HG02623 (cell line): ENCODE measurements around the gene USP48.
"Not testable (repeated sequence)": the region's sequence is repeated elsewhere in the genome, so short reads cannot be mapped to it uniquely, and the experiment has no call there.

Experiments used
- ATAC-seq: cut with Tn5 transposase; IDR thresholded peaks from one replicate; pipeline ENCODE4 v1.9.1; 2021; ENCODE audit warnings: moderate library complexity; ENCODE audit not compliant: unreplicated experiment

The USP48 gene

DNA sequence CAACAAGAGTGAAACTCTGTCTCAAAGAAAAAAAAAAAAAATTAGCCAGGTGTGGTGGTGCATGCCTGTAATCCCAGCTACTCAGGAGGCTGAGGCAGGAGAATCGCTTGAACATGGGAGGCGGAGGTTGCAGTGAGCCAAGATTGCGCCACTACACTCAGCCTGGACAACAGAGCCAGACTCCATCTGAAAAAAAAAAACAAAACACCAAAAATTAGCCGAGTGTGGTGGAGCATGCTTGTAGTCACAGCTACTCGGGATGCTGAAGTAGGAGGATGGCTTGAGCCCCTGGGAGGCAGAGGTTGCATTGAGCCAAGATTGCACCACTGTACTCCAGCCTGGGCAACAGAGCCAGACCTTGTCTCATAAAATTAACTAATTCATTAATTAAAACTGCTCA lies 6.0 kb downstream of the USP48 start:
- ATAC-seq = not testable (repeated sequence)

DNA sequence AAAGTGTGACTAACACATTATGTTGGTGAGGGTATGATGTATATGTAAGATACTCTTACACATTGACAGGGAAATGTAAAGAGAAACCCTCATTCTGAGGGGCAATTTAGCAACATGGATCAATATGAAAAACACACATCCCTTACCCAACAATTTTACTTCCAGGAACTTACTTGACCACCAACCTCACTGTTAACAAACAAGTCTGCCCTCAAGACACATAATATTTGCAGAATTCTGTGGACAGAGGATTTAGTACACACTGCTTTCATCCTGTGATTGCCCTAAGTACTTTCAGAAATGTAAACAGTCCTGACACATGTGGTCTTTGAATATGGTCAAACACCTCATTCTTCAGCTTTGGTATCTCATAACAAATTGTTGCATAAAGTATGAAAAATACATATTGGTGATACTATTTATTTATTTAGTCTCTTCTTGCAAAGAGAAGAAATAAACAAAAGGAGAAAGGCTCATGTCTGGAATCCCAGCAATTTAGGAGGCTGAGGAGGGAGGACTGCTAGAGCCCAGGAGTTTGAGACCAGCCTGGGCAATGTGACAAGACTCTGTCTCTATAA lies 6.9 kb downstream of the USP48 start:
- no peak for ATAC-seq

DNA sequence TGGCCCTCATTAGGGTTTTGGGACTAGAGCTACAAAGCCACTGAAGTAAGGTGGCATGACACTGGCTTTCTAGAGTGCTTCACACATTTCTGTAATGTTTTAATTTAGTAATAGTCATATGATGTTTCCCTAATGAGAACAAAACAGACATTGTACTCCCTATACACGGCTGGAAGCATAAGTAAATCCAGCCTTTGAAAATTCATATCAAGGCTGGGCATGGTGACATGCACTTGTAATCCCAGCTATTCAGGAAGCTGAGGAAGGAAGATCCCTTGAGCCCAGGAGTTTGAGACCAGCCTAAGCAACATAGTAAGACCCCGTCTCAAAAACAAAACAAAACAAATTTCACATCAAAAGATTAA lies 7.4 kb downstream of the USP48 start:
- no peak for ATAC-seq

DNA sequence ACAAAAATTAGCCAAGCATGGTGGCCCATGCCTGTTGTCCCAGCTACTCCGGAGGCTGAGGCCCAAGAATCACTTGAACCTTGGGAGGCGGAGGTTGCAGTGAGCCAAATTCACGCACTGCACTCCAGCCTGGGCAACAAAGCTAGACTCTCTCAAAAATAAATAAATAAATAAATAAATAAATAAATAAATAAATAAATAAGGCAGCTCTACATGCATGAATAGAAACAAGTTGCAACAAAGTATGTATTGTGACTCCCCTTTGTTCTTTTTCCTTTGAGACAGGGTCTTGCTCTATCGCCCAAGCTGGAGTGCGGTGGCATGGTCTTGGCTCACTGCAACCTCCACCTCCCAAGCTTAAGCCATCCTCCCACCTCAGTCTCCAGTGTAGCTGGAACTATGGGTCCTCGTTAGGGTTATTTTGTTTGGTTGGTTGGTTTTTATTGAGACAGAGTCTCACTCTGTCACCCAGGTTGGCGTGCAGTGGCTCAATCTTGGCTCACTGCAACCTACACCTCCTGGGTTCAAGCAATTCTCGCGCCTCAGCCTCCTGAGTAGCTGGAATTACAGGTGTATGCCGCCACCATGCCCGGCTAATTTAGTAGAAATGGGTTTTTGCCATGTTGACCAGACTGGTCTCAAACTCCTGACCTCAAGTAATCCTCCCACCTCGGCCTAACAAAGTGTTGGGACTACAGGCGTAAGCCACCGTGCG lies 8.0 kb downstream of the USP48 start:
- ATAC-seq = no peak

DNA sequence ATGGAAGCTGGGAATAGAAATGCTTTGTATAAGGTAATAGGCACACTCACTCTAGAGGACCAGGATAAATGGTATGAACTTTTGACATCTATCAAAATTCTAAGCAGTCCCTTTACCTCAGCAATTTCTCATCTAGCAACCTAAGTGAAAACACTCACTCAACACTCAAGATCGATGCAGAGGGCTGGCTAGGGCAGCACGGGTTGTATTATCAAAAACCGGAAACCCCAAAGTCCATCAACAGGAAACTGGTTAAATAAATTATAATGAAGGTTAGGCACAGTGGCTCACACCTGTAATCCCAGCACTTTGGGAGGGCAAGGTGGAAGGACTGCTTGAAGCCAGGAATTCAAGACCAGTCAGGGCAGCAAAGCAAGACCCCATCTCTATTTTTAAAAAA lies 9.4 kb downstream of the USP48 start:
- ATAC-seq = no peak

DNA sequence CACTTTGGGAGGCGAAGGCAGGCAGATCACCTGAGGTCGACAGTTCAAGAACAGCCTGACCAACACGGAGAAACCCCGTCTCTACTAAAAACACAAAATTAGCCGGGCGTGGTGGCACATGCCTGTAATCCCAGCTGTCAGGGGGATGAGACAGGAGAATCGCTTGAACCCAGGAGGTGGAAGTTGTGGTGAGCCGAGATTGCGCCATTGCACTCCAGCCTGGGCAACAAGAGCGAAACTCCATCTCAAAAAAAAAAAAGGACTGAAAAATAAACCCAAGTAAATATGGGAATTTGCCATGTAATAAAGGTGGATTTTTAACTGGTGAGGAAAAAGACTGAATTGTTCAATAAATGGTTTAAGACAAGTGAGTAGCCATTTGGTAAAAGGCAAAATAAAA lies 11.3 kb downstream of the USP48 start:
- not testable (repeated sequence) for ATAC-seq

DNA sequence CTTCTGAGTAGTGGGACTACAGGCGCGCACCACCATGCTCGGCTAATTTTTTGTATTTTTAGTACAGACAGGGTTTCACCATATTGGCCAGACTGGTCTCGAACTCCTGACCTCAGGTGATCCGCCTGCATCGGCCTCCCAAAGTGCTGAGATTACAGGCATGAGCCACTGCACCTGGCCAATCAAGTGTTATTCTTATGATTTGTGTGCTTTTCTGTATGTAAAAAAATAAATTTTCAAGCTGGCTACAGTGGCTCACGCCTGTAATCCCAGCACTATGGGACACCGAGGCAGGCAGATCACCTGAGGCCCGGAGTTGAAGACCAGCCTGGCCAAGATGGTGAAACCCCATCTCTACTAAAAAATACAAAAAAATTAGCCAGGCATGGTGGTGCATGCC lies 12.3 kb downstream of the USP48 start:
- ATAC-seq = not testable (repeated sequence)

DNA sequence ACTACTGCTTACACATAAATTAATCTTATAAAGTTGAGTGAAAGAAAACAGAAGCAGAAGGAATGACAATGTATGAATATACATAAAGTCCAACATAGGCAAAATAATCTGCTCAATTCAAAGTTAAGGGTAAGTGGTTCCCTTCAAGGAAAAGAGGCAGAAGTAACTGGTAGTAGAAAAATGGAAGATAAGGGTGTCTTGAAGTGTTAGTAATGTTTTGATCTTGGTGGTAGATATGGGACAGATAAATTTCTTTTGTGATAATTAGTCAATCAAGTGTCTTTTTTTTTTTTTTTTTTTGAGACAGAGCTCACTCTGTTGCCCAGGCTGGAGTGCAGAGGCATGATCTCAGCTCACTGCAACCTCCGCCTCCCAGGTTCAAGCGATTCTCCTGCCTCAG lies 12.7 kb downstream of the USP48 start:
- ATAC-seq = no peak

DNA sequence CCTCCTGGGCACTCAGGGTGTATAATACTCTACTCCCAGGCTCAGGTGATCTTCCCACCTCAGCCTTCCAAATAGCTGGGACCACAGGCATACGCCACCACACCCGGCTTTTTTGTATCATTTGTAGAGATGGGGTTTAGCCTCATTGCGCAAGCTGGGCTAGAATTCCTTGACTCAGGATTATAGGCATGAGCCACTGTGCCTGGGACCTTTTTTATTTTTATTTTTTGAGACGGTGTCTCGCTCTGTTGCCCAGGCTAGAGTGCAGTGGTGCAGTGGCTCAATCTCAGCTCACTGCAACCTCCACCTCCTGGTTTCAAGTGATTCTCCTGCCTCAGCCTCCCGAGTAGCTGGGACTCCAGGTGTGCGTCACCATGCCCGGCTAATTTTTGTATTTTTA lies 15.8 kb downstream of the USP48 start:
- ATAC-seq = not testable (repeated sequence)

DNA sequence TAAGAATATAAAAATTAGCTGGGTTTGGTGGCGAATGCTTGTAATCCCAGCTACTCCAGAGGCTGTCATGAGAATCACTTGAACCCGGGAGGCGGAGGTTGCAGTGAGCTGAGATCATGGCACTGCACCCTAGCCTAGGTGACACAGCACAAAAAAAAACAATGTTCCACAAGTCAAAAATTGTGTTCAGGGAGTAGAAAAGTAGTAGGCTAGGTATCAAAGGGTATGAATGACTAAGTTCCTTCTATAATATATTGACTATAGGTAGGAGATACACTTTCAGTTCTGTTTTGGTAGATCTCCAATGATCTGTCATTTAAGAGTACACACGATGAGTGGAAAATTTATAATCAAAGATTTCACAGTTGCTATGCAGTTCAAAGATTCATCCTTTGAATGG lies 16.7 kb downstream of the USP48 start:
- ATAC-seq = no peak

DNA sequence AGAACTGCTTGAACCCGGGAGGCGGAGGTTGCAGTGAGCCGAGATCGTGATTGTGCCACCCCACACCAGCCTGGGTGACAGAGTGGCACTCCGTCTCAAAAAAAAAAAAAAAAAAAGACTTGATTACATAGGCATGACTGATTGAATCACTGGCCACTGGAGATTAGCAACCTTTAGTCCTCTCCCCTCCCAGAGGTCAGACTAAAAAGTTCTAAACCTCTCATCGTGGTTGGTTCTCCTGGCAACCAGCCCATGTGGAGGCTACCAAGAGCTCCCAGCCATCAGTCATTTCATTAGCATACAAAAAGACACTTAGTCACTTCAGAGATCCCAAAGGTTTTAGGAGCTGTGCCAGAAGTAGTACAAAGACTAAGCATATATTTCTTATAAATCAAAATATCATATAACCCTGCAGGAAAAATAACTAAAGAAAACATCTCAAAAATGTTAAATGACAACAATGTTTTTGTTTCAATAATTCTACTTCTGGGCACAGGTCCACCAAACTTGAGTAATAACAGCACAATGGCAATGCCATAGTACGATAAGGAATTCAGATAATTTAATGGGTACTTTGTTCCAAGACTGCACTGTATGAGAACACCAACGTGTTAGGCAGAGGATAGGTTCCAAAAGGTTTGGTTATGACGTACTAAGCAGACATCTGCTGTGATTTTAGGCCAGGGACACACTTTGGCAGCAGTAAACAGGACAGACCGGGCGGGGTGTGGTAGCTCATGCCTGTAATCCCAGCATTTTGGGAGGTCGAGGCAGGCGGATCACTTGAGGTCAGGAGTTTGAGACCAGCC lies 18.1 kb downstream of the USP48 start:
- no peak for ATAC-seq

DNA sequence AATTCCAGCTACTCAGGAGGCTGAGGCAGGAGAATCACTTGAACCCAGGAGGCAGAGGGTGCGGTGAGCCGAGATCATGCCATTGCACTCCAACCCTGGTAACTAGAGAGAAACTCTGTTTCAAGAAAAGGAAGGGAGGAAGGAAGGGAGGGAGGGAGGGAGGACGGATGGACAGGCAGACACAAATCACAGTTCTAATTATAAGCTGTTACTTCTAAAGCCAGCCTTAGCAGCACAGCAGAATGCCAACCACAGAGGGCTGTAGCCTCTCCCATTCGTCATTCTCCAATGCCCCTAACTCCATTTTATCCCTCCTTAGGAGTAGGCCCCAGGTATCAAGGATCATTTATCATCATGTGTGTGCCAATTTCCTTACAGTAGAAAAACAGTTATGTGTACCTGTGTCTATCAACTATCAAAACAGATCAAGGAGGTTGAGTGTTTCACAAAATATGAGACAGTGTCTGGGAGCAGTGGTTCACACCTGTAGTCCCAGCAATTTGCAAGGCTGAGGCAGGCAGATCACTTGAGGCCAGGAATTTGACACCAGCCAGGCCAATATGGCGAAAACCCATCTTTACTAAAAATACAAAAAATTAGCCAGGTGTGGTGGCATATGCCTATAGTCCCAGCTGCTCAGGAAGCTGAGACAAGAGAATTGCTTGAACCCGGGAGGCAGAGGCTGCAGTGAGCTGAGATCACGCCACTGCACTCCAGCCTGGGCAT lies 19.1 kb downstream of the USP48 start:
- no peak for ATAC-seq

DNA sequence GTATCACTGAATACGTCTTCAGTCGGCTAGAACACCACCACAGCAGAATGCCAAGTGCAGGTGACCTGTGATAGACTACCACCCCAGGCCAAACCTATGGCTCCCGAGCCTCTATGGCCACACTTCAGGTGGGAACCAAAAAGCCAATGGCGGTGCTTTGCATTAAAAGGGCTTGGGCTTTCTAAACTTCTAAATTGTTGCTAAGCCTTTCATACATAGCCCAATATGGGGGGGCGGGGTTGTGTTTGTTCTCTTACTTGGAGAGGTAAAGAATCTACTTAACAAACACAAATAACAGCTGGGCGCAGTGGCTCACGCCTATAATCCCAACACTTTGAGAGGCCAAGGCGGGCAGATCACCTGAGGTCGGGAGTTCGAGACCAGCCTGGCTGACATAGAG lies 19.7 kb downstream of the USP48 start:
- ATAC-seq = no peak

DNA sequence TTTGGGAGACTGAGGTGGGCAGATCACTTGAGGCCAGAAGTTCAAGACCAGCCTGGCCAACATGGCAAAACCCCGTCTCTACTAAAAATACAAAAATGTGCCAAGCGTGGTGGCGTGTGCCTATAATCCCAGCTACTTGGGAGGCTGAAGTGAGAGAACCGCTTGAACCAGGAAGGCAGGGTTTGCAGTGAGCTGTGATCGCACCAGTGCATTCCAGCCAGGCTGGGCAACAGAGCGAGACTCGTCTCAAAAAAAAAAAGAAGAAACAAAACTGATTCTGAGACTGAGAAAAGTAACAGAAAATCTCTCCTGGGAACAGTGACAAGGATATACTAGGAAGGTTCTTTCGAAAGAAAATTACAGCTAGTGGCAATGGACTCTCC lies 20.9 kb downstream of the USP48 start:
- no peak for ATAC-seq

DNA sequence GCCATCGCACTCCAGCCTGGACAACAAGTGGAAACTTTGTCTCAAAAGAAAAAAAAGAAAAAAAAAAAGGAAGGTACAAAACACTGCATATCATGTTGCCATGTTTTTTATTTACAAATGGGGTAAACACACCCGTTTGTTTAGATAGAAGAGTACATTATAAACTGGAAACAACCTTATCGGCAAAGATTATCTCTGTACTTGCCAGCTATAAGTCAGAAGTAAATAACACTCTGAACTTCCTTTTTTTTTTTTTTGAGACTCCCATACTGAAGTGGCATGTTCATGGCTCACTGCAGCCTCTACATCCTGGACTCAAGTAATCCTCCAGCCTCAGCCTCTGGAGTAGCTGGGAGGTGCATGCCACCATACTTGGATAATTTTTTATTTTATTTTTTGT lies 21.9 kb downstream of the USP48 start:
- ATAC-seq = no peak

DNA sequence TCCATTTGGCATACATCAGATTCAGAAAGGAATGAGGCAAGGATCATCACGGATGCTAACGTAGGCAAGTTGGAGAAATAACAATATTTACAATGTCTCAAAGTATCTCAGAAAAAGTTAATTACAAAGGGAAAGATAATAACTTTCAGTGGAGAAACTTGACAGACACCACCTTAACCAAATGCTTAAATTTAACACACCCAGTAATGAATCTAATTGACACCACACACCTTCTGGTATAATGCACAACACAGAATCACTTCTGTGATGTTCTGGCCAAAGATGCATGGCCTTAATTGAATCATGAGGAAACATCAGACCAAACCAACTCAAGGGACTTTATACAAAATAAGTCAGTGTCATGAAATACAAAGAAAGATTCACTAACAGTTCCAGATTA lies 23.1 kb downstream of the USP48 start:
- ATAC-seq = no peak

DNA sequence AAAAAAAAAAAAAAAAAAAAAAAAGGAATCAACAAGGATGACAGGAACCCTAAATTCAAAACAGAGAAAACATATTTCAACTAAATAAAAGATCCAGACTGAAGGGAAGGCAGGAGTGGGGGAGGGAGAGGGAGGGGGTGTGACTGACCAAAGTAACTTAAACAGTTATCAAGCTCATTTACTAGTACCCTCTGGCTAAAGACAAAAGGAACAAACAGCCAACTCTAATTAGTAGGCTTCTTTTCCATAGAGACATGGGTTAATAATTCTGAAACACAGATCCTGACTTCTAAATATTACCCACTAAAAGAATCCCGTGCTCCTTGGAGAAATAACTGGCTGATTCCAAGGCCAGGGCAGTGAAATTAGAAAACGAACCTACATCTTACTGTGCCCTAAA lies 23.8 kb downstream of the USP48 start:
- no peak for ATAC-seq

DNA sequence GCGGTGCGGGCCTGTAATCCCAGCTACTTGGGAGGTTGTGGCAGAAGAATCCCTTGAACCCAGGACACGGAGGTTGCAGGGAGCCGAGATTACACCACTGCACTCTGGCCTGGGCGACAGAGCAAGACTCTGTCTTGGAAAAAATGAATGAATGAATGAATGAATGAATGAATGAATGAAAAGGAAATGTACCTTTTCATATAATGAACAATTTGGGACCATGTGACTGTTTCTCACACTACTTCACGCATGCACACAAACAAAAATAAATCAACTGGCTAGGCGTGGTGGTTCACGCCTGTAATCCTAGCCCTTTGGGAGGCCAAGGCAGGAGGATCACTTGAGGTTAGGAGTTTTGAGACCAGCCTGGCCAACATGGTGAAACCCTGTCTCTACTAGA lies 24.3 kb downstream of the USP48 start:
- ATAC-seq = no peak

DNA sequence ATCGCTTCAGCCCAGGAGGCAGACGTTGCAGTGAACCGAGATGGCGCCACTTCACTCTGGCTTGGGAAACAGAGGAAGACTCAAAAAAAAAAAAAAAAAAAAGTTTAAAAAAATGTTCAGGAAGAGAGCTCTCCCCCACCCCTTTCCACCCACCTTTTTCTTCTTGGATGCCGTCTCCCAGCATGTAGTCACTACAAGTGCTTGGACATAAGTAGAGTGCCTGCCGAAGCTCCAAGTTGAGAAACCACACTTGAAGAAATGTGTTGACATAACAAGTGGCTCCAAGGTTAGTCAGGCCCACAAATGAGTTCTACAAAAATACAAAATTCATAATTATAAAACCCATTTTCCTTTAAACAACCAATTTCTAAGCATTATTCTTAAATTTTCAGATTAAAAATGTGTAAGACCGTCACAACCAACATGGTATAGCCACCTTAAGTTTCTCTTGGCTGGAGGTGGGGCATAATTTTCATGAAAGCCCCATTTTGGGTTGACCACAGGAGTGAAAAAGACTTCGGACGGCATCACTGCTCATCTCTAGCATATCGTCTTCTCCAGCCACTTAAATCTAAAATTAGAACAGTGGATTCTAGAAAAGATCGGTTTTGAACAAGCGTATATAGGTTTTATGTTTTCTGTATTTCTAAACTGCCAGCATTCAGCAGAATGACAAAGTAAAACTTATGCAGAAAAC lies 26.4 kb downstream of the USP48 start:
- ATAC-seq = no peak

DNA sequence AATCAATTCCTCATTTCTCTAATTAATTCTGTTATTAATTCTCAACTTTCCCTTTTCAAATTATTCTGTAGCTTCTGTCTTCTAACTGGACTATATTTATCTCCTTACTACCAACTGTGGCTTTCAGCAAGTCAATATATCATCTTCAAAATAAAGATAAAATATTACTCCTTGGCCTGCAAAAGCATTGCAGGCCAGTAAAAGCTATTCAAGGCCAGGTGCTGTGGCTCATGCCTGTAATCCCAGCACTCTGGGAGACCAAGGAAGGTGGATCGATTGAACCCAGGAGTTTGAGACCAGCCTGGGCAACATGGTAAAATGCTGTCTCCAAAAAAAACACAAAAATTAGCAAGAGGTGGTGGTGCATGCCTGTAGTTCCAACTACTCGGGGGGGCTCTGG lies 27.9 kb downstream of the USP48 start:
- ATAC-seq = no peak

DNA sequence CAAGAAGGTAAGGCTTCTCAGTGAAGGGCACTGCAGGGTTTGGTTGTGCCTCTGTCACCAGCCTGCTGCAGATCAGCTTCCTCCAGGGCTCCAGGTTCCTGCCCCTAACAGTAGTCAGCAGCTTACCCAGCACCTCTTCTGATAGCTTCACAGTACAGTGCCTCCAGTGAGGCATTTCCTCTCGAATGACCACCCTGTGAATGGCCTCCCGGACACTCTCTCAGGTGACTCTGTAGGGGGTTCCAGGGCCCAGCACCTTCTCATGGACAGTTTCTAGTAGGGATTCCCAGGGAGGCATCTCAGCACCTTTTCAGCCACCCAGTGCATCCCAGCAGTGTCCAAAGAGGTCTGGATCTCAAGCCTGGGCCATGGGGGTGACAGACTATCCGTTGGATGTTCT lies 28.4 kb downstream of the USP48 start:
- no peak for ATAC-seq
